GM12872 (cell line): Measurements from ENCODE around the gene TET2.

Experiments
- CTCF ChIP-seq: IDR thresholded peaks from 3 replicates; pipeline ENCODE4 v1.5.1; 2011; ENCODE audit warnings: low read depth, mild to moderate bottlenecking, low read length, moderate library complexity; ENCODE audit not compliant: insufficient read depth

TET2 gene

GRCh38 chr4:105116616-105117319, 29.9 kb upstream of the TET2 start:
- TF ChIP-seq CTCF = no peak

GRCh38 chr4:105119356-105119755, 27.3 kb upstream of the TET2 start:
- TF ChIP-seq CTCF = no peak

- no peak for TF ChIP-seq CTCF
Observed at GRCh38 chr4:105120626-105121025, 26.1 kb upstream of the TET2 start.

GRCh38 chr4:105122350-105122749, 24.3 kb upstream of the TET2 start:
- no peak for TF ChIP-seq CTCF

- TF ChIP-seq CTCF = no peak
Observed at GRCh38 chr4:105126311-105127169, 20.1 kb upstream of the TET2 start.

- no peak for TF ChIP-seq CTCF
Observed at GRCh38 chr4:105127170-105127445, 19.6 kb upstream of the TET2 start.

GRCh38 chr4:105128208-105128607, 18.5 kb upstream of the TET2 start:
- TF ChIP-seq CTCF = no peak
